ENCODE data around the gene FAM98B. TPM values are rescaled to one million over a fixed set of nuclear protein-coding genes. Genes with fewer than 3 reads are reported as not detected.

FAM98B gene
- total RNA-seq, 4 donors from 2014 or later: 9.3 to 12.6 (median 10.9) TPM

- intact Hi-C loops (cut with DNase I): no loop called here
- Histone ChIP-seq H3K4me3 (replicated peaks in 1 of 3) (no peak overlapping the region), H3K27me3 (no peaks in the 10 kb centered on the region), H3K27ac (no peak overlapping the region), H3K36me3 (peaks cover 9 to 16% of the 10 kb centered on the region in 2 donors), H3K9me3 (no peaks in the 10 kb centered on the region), H3K4me1 (no peaks in the 10 kb centered on the region)
- 94 to 97% methylated on average over 2 of the region's 2 CpGs for WGBS, 2 donors
- no peak for DNase-seq
- TF ChIP-seq POLR2A (IDR thresholded peaks at IDR 0.05) (no peak), CTCF (IDR thresholded peaks at IDR 0.05) (no peak)
Measured at GRCh38 chr15:38471974-38472373, 18.0 kb downstream of the FAM98B start.

GRCh38 chr15:38474155-38474757, 20.3 kb downstream of the FAM98B start:
- no peak for DNase-seq
- Histone ChIP-seq H3K4me1 (no peaks in the 10 kb centered on the region), H3K27ac (no peak overlapping the region), H3K4me3 (replicated peaks in 1 of 3) (no peak overlapping the region), H3K9me3 (no peaks in the 10 kb centered on the region), H3K36me3 (peaks cover 9 to 24% of the 10 kb centered on the region in 2 donors), H3K27me3 (no peaks in the 10 kb centered on the region)
- intact Hi-C loops (cut with DNase I): no loop called here
- 78 to 80% methylated on average over 4 of the region's 4 CpGs for WGBS, 2 donors
- TF ChIP-seq POLR2A (IDR thresholded peaks at IDR 0.05) (no peak), CTCF (IDR thresholded peaks at IDR 0.05) (peak in 4 of 6 experiments; percentile 36 to 55 (median 41))

GRCh38 chr15:38475361-38475760, 21.4 kb downstream of the FAM98B start:
- WGBS, 2 donors: 97% methylated on average over 2 of the region's 2 CpGs
- Histone ChIP-seq H3K4me3 (replicated peaks in 1 of 3) (no peak overlapping the region), H3K4me1 (no peaks in the 10 kb centered on the region), H3K36me3 (peaks cover 9 to 24% of the 10 kb centered on the region in 2 donors), H3K27ac (no peak overlapping the region), H3K27me3 (no peaks in the 10 kb centered on the region), H3K9me3 (no peaks in the 10 kb centered on the region)
- intact Hi-C loops (cut with DNase I): no loop called here
- no peak for TF ChIP-seq CTCF (IDR thresholded peaks at IDR 0.05)
- no peak for TF ChIP-seq POLR2A (IDR thresholded peaks at IDR 0.05)
- DNase-seq: no peak

- Histone ChIP-seq H3K27ac (no peak overlapping the region), H3K27me3 (no peaks in the 10 kb centered on the region), H3K9me3 (no peaks in the 10 kb centered on the region), H3K36me3 (peaks cover 9 to 24% of the 10 kb centered on the region in 2 donors), H3K4me3 (replicated peaks in 1 of 3) (no peak overlapping the region), H3K4me1 (no peaks in the 10 kb centered on the region)
- TF ChIP-seq CTCF (IDR thresholded peaks at IDR 0.05) (no peak), POLR2A (IDR thresholded peaks at IDR 0.05) (no peak)
- intact Hi-C loops (cut with DNase I): no loop called here
- WGBS, 2 donors: 97% methylated on average over 1 of the region's 1 CpG
- DNase-seq: no peak
Measured at GRCh38 chr15:38476120-38476519, 22.2 kb downstream of the FAM98B start.

- Histone ChIP-seq H3K9me3 (no peaks in the 10 kb centered on the region), H3K4me3 (replicated peaks in 1 of 3) (no peak overlapping the region), H3K27me3 (no peaks in the 10 kb centered on the region), H3K36me3 (peaks cover 14 to 30% of the 10 kb centered on the region in 2 donors), H3K4me1 (no peaks in the 10 kb centered on the region), H3K27ac (no peak overlapping the region)
- intact Hi-C loops (cut with DNase I): no loop called here
- no peak for TF ChIP-seq CTCF (IDR thresholded peaks at IDR 0.05)
- TF ChIP-seq POLR2A (IDR thresholded peaks at IDR 0.05): no peak
- no peak for DNase-seq
- WGBS, 2 donors: 84 to 88% methylated on average over 4 of the region's 4 CpGs
Measured at GRCh38 chr15:38477637-38478036, 23.7 kb downstream of the FAM98B start.
